Stimulated activated CD4-positive, alpha-beta T cell treated with anti-CD3 and anti-CD28 coated beads, Interleukin-4, amount 100 ng/mL, for 48 hours (primary cell): ENCODE results near the gene ITK.

Experiments used
- DNase-seq, 2 donors: peaks; one replicate each; pipeline ENCODE4 v3.0.0-alpha.2; 2020; ENCODE audit warnings: low read depth in 2 of 2

The ITK gene

DNA sequence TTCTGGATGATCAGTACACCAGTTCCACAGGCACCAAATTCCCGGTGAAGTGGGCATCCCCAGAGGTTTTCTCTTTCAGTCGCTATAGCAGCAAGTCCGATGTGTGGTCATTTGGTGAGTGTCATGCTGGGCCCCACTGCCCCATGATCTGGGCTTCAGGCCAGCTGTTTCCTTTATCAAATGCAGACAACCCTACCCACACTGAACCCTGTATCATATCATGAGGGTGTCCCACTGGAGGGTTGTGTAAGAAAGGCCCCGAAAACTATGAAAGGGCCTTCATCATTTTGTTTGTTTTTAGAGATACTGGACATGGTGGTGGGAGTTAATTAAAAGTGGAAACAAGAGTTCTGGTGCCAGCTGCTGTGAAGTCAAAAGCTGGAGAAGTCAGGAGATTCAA is 65.2 kb downstream of the ITK start:
- no peak for DNase-seq

DNA sequence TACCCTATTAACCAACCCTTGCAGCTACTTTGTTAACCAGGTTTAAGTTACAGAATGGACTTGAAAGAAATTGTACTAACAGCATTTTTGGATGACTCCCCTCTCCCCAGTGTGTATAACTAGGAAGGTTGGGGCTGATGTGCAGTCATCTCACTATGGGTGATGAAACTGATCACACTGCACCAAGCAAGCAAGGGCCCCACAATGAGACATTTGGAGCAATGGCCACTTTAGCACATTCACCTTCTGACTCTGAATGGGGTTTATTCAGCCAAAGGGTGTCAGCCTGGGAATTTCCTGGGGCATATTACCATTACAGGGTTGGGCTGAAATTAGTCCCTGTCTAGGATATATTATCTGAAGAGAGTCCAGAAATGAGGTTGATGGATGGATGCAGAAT is 66.6 kb downstream of the ITK start:
- DNase-seq, result no peak

- no peak for DNase-seq
Measured at GRCh38 chr5:157248821-157249470, 68.3 kb downstream of the ITK start.

GRCh38 chr5:157252711-157253465 is 72.2 kb downstream of the ITK start:
- DNase-seq, result peak in 1 of 2 donors; percentile 42

DNA sequence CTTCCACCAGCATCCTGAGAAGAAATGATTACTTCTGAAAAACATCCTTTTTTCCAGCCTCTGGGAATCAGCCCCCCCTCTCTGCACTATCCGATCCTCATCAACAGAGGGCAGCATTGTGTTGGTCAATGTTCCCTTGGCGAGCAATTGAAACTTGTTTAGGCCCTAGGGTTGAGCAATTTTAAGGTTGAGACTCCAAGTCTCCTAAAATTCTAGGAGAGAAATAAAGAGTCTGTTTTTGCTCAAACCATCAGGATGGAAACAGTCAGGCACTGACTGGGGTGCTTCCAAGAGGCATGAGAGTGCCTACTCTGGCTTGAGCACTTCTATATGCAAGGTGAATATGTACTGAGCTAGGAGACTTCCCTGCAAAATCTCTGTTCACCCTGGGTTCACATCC is 72.9 kb downstream of the ITK start:
- no peak for DNase-seq

DNA sequence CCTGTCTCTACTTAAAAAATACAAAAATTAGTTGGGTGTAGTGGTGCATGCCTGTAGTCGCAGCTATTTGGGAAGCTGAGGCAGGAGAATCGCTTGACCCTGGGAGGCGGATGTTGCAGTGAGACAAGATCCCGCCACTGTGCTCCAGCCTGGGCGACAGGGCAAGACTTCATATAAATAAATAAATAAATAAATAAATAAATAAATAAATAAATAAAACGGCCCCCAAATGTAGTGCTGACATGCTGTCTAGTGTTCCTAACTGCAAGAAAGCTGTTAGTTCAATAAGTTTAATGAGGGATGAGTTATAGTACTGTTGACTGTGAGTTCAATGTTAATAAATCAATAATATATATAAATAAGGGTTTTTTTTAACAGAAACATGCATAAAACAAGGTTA is 77.8 kb downstream of the ITK start:
- no peak for DNase-seq

- no peak for DNase-seq
Measured at GRCh38 chr5:157259699-157260098, 79.1 kb downstream of the ITK start.

DNA sequence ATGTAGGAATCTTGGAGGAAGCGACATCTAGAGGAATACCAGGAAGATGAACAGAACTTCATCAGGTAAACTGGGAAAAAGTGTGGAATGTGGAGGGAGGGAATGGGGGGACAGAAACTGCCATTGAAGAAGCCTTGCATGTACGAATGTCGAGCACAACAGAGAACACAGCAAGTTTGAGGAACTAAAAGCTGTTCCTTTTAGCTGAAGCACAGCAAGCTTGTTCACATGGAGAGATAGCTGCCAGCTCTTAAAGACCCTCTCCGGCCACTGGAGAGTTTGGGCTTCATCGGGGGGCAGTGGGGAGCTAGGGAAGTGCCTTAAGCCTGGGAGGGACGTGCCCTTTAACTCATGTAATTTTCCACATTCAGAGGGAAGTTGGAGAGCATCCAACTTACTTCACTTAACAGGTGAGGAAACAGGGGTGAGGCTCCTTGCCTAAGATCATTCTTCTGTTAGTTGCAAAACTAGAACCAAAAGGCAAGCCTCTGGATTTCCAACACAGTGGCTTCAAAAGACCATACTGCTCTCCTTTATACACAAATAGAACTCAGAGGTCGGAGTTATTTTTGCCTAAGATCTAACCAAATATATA is 83.0 kb downstream of the ITK start:
- no peak for DNase-seq

DNA sequence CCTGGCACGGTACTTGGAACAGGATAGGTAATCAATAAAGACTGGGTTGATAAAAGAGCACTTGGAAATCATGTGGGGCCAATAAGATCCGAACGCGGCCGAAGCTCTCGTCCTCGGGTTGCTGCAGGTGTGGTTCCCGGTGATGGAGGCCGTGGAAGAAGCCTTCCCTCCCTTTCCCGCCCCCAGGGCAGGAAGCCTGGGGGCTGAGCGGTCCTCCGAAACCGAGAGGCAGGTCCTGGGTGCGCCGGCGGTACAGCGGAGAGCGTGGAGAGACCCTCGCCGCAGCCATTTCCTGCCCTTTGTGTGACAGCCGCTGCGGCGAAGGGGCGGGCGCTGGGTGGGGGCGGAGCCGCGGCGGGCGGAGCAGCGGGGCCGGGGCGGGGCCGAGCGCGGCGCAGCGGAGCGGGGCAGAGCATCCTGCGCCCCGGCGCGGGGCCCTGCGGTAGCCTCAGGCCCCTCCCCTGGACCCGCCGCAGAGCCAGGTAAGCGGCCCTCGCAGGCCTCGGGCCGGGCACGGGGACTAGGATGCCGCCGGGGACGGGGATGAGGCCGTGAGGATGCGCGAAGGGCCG is 85.2 kb downstream of the ITK start, which contains the start of gene CYFIP2:
CYFIP2 (plus strand) TSS at position 410 of the 572 bp plus-strand sequence. CDS start 19,239 bp downstream, outside the sequence.
- DNase-seq, result peak; percentile 74 to 77

- DNase-seq, result peak in 1 of 2 donors; percentile 31
Measured at GRCh38 chr5:157266286-157267007, 85.8 kb downstream of the ITK start.

DNA sequence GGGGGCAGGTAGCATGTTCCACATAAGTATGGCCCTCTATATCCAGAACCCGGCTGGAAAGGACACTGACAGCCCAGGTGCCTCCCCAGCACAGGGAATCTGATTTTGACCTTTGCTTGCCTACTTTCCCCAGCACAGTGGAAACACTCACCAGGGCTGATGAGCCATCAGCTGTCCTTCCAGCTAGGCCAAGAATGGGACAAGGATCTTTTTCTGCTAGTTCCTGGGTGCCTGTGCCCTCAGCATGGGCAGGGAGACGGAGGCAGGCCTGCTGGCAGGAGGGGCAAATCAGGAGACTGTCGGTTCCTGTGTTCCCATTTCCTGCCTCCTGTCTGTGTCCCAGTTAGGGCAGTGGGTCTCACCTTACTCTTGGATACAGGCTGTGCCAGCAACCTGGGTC is 86.4 kb downstream of the ITK start:
- no peak for DNase-seq

- DNase-seq, result no peak
Measured at GRCh38 chr5:157267761-157268480, 87.3 kb downstream of the ITK start.

GRCh38 chr5:157269165-157269671 is 88.6 kb downstream of the ITK start:
- no peak for DNase-seq

- DNase-seq, result no peak
Measured at GRCh38 chr5:157269761-157270272, 89.2 kb downstream of the ITK start.

GRCh38 chr5:157270771-157271170 is 90.1 kb downstream of the ITK start:
- no peak for DNase-seq

GRCh38 chr5:157271740-157272271 is 91.2 kb downstream of the ITK start:
- DNase-seq, result peak; percentile 73 to 78

DNA sequence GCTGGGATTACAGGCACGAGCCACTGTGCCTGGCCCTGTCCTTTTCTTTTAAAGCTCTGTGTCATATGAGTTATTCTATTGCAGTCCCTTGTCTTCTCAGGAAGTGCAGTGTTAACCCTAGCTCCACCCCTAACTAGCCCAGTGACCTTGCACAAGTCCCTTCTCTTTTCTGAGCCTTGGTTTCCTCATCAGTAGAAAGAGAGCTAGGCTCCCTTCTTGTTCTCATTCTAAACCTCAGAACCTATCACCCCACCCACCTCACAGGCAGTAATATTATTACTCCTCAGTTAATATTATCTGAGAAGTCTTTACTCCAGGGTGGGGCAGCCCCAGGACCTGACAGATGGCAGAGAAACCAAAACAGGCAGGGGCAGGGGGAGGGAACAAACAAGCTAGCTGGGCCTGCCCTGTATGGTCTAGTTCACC is 92.5 kb downstream of the ITK start:
- DNase-seq, result no peak

DNA sequence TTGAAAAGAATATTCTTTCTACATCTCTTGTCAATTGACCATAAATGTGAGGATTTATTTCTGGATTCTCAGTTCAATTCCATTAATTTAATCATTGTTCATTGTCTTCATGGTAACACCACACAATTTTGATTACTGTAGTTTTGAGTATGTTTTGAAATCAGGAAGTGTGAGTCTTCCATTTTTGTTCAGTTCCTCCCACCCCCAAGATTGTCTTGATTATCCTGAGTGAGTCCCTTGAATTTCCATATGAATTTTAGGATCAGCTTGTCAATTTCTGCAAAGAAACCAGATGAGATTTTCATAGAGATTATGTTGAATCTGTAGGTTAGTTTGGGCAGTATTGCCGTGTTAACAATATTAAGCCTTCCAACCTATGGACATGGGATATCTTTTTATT is 94.8 kb downstream of the ITK start:
- no peak for DNase-seq

GRCh38 chr5:157278319-157279037 is 97.8 kb downstream of the ITK start:
- DNase-seq, result no peak
